Measurements from ENCODE around the gene SLC48A1.
A peak's percentile ranks its signal among the peaks of the same experiment; 100 is the strongest.

SLC48A1 gene

DNA sequence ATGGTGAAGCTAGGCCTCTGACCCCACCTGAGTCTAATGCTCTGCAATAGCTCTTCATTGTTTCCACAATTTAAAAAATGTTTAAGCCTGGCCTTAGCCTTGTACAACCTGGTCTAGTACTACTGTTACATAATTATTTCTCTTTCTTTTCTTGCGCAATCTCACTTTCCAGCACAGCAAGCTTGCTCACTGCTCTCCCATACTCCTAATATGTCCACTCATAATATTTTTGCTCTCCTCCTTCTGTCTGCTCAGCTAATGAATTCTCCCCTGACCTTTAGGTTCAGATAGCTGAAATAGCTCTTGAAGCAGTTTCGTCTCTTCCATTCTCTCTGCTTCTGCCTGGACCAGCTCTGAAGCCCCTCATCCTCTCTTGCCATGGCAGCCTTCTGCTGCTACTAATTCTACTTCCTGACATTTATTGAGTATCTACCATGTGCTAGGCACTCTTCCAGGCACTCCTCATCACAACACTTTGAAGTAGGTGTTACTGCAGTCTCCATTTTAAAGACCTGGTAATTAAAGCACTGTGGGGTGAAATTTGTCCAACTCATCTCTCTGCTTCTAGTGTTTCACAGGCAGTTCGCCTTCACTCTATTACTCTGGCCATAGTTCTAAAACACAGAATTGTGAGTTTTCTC lies 2.8 kb upstream of the SLC48A1 start:
- no peak overlapping the region for H3K4me3 ChIP-seq (ENCODE audit: control insufficient read depth, low read depth, low read length)
- peak; percentile 48 for DNase-seq (ENCODE audit: low read depth)
- TF ChIP-seq, protein P1, sequence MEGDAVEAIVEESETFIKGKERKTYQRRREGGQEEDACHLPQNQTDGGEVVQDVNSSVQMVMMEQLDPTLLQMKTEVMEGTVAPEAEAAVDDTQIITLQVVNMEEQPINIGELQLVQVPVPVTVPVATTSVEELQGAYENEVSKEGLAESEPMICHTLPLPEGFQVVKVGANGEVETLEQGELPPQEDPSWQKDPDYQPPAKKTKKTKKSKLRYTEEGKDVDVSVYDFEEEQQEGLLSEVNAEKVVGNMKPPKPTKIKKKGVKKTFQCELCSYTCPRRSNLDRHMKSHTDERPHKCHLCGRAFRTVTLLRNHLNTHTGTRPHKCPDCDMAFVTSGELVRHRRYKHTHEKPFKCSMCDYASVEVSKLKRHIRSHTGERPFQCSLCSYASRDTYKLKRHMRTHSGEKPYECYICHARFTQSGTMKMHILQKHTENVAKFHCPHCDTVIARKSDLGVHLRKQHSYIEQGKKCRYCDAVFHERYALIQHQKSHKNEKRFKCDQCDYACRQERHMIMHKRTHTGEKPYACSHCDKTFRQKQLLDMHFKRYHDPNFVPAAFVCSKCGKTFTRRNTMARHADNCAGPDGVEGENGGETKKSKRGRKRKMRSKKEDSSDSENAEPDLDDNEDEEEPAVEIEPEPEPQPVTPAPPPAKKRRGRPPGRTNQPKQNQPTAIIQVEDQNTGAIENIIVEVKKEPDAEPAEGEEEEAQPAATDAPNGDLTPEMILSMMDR (conservative IDR thresholded peaks at IDR 0.05; ENCODE audit: control insufficient read depth, insufficient read depth, low read depth, low read length): no peak

DNA sequence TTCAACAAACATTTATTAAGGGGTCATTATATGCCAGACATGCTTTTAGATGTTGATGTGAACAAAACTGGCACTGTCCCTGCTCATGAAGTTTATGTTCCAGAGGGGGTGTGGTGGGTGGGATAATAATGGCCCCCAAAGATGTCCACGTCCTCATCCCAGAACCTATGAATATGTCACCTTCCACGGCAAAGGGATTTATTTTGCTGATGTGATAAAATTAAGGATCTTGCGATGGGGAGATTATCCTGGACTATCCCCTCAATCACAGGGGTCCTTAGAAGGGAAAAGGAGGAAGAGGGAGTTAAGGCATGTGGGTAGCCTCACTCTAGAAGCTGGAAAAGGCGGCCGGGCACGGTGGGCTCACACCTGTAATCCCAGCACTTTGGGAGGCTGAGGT lies 1.7 kb upstream of the SLC48A1 start:
- no peak for DNase-seq (ENCODE audit: low read depth)
- no peak overlapping the region for H3K4me3 ChIP-seq (ENCODE audit: control insufficient read depth, low read depth, low read length)
- TF ChIP-seq, protein P1 (conservative IDR thresholded peaks at IDR 0.05; ENCODE audit: control insufficient read depth, insufficient read depth, low read depth, low read length): no peak

DNA sequence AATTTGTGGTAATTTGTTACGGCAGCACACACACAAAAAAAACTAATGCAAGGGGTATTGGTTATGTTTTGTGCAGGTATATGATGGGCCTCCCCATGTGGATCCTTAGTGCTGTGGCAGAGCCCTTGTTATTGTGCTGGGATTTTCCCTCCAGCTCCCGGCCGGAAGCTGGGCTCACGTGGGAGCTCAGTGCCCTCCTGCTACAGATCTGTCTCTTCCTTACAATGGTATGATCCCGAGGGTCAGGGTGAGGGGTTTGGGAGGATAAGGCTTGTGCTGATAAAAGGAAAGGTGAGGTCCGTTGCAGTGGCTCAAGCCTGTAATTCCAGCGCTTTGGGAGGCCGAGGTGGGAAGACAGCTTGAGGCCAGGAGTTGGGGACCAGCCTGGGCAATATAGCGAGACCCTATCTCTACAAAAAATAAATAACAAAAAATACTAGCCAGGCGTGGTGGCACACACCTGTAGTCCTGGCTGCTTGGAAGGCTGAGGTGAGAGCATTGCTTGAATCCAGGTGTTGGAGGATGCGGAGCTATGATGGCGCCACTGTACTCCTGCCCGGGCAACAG lies 861 bp upstream of the SLC48A1 start:
- no peak for DNase-seq (ENCODE audit: low read depth)
- no peak overlapping the region for H3K4me3 ChIP-seq (ENCODE audit: control insufficient read depth, low read depth, low read length)
- TF ChIP-seq, protein P1 (conservative IDR thresholded peaks at IDR 0.05; ENCODE audit: control insufficient read depth, insufficient read depth, low read depth, low read length): no peak

DNA sequence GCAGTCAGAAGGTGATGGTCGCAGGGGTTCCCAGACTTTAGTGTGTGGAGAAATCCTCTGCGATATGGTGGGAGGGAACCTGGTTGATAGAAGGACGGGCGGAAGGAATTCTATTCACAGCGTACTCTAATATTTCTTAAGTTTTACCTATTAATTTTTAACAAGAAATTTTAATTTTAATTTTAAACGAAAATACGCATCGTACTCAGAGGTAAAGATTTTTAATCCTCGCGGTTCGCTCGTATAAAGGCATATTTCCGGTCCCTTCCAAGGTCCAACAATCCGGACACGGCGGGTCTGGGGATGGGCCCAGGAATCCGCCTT lies 338 bp upstream of the SLC48A1 start:
- DNase-seq (ENCODE audit: low read depth): no peak
- H3K4me3 ChIP-seq (ENCODE audit: control insufficient read depth, low read depth, low read length): peak overlapping the region; percentile 54
- TF ChIP-seq, protein P1 (conservative IDR thresholded peaks at IDR 0.05; ENCODE audit: control insufficient read depth, insufficient read depth, low read depth, low read length): no peak

DNA sequence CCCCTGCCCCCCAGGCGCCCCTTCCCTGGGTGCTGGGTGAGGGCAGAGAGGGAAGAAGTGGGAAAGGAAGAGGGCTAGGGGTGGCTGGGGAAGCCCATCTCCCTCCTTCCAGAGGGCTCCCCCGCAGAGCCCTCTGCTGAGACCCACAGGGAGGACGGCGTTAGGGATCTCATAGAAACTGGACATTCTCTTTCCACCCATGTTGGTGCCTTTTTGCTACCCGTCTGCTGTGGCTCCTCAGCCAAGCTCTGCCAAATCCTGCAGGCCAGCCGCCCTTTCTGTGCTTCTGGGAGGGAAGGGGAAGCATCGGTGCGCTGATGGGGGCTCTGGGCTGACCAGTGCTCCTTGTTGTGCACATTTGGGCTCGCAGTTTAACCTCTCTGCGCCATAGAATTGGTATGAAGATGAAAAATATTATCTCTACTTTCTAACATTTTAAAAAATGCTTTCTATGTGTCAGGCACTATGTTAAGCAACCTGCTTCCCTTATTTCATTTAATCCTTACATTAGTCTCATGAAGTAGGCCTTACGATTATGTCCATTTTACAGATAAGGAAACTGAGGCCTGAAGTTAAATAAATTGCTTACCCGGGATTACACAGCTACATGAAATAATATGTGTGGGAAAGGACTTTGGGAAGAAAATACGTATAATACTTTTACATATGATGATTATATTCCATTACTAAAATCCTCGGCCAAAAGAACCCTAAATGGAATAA lies 981 bp downstream of the SLC48A1 start:
- TF ChIP-seq, protein P1 (conservative IDR thresholded peaks at IDR 0.05; ENCODE audit: control insufficient read depth, insufficient read depth, low read depth, low read length): no peak
- no peak for DNase-seq (ENCODE audit: low read depth)
- H3K4me3 ChIP-seq (ENCODE audit: control insufficient read depth, low read depth, low read length): peak overlapping the region; percentile 46

DNA sequence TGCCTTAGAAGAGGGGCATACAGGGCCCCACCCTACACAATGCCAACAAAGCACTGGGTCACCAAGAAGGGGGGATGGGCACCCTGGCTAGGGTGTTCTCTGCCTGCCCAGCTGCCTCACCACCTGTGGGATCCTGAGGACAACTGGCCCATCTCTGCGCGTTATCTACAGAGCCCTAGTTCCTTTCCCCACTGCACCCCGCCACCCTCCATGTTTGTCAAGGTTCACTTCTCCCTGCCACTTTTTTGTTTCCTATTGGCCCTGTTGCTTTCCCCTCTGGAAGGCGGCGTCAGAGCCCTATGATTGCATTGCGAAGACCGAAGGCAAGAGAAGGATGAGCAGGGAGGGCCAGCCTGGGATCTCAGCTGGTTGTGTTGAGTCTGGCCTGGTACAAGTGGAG lies 1.6 kb downstream of the SLC48A1 start:
- TF ChIP-seq, protein P1 (conservative IDR thresholded peaks at IDR 0.05; ENCODE audit: control insufficient read depth, insufficient read depth, low read depth, low read length): no peak
- no peak overlapping the region for H3K4me3 ChIP-seq (ENCODE audit: control insufficient read depth, low read depth, low read length)
- no peak for DNase-seq (ENCODE audit: low read depth)

Measured in fibroblast of mammary gland (primary cell).